B cell (primary cell): ENCODE data around the gene IFNGR1. TPM values are rescaled to one million over a fixed set of nuclear protein-coding genes. Genes with fewer than 3 reads are reported as not detected.
A peak's percentile ranks its signal among the peaks of the same experiment; 100 is the strongest.

Experiments
- ATAC-seq: fragments of 200-7000 bp; cut with Tn5 transposase; one replicate; pipeline ENCODE4 v1.10.0; 2021; ENCODE audit warnings: low read depth, mild to moderate bottlenecking, moderate number of reproducible peaks, moderate library complexity
- CTCF ChIA-PET: fragments of 350-600 bp; sonication (Branson Sonifier 250); formaldehyde crosslinking; loops from one replicate; lab custom pipeline; 2021; ENCODE audit warnings: antibody characterized with exemption, inconsistent platforms; lab: Charles Lee
- POLR2A ChIA-PET: fragments of 350-600 bp; sonication (Branson Sonifier 250); formaldehyde crosslinking; loops from one replicate; lab custom pipeline; 2021; ENCODE audit warnings: antibody characterized with exemption; lab: Charles Lee
- DNase-seq: peaks from one replicate; pipeline ENCODE4 v3.0.0; 2013
- H2AFZ ChIP-seq: 2 replicates; pipeline ENCODE4 v1.6.1; 2012; ENCODE audit warnings: mild to moderate bottlenecking, low read depth, low read length; ENCODE audit not compliant: insufficient read depth, poor library complexity, severe bottlenecking
- H3K27ac ChIP-seq, 2 donors: 1 replicate in 1 of 2; 2 replicates in 1 of 2; pipeline ENCODE4 v1.5.1; 2012 to 2013; ENCODE audit warnings: low read length in 2 of 2, mild to moderate bottlenecking in 2 of 2, moderate library complexity in 1 of 2
- H3K27me3 ChIP-seq, 4 experiments: fragments of 200-600 bp in 1 of 4; sonication (generic) in 1 of 4; replicated peaks in 1 of 4; 1 replicate in 2 of 4; 2 replicates in 2 of 4; pipeline versions ENCODE4 v1.6.1 to v1.7.0; 2013 to 2016; ENCODE audit warnings: low read length in 3 of 4, mild to moderate bottlenecking in 2 of 4, mixed read lengths in 1 of 4, moderate library complexity in 1 of 4; ENCODE audit not compliant: insufficient read depth in 4 of 4, control insufficient read depth in 3 of 4; ENCODE audit errors: control extremely low read depth in 1 of 4
- H3K36me3 ChIP-seq, 2 experiments: replicated peaks in 1 of 2; 1 replicate in 1 of 2; 2 replicates in 1 of 2; pipeline versions ENCODE4 v1.6.1 to v1.7.1; 2013; ENCODE audit warnings: low read length in 1 of 2; ENCODE audit not compliant: insufficient read depth in 2 of 2, control insufficient read depth in 1 of 2; ENCODE audit errors: control extremely low read depth in 1 of 2, extremely low read depth in 1 of 2
- H3K4me1 ChIP-seq, 2 donors: fragments of 200-600 bp in 1 of 2; sonication (generic) in 1 of 2; 1 replicate in 1 of 2; 2 replicates in 1 of 2; pipeline versions ENCODE4 v1.5.1 to v1.6.1; 2013 to 2017; ENCODE audit warnings: low read length in 2 of 2; ENCODE audit not compliant: control insufficient read depth in 2 of 2, insufficient read depth in 2 of 2
- H3K4me2 ChIP-seq: replicated peaks from 2 replicates; pipeline ENCODE3; 2012; ENCODE audit warnings: mild to moderate bottlenecking, low read depth, low read length; ENCODE audit not compliant: poor library complexity, severe bottlenecking
- H3K4me3 ChIP-seq, 5 experiments: fragments of 200-600 bp in 1 of 5; sonication (generic) in 1 of 5; 1 replicate in 3 of 5; 2 replicates in 2 of 5; pipeline versions ENCODE4 v1.5.1 to v1.7.0; 2011 to 2016; ENCODE audit warnings: low read length in 4 of 5, mild to moderate bottlenecking in 4 of 5, low read depth in 2 of 5, control low read depth in 1 of 5, moderate library complexity in 1 of 5; ENCODE audit not compliant: insufficient read depth in 1 of 5; ENCODE audit errors: control extremely low read depth in 1 of 5, extremely low read depth in 1 of 5
- H3K79me2 ChIP-seq: fragments of 200-600 bp; sonication (generic); one replicate; pipeline ENCODE4 v1.6.0; 2016; ENCODE audit warnings: low read length; ENCODE audit not compliant: control insufficient read depth, insufficient read depth
- H3K9ac ChIP-seq: fragments of 200-600 bp; sonication (generic); 2 replicates; pipeline ENCODE4 v1.6.1; 2017; ENCODE audit warnings: mild to moderate bottlenecking, low read length, moderate library complexity
- H3K9me3 ChIP-seq, 3 donors: one replicate each; pipeline versions ENCODE4 v1.6.1 to v1.7.1; 2013; ENCODE audit warnings: low read length in 2 of 3; ENCODE audit not compliant: control insufficient read depth in 2 of 3, insufficient read depth in 1 of 3; ENCODE audit errors: control extremely low read depth in 1 of 3
- H4K20me1 ChIP-seq: 2 replicates; pipeline ENCODE4 v1.6.0; 2012; ENCODE audit warnings: mild to moderate bottlenecking, low read length; ENCODE audit not compliant: insufficient read depth, control insufficient read depth, poor library complexity, severe bottlenecking
- H3K27ac Mint-ChIP-seq: one replicate; pipeline ENCODE4 v1.8.0; 2021; ENCODE audit warnings: mixed read lengths
- H3K27me3 Mint-ChIP-seq: one replicate; pipeline ENCODE4 v1.8.0; 2021; ENCODE audit warnings: mixed read lengths
- H3K4me1 Mint-ChIP-seq: one replicate; pipeline ENCODE4 v1.8.0; 2021; ENCODE audit warnings: mixed read lengths
- H3K4me3 Mint-ChIP-seq: one replicate; pipeline ENCODE4 v1.8.0; 2021; ENCODE audit warnings: mixed read lengths
- H3K9me3 Mint-ChIP-seq: one replicate; pipeline ENCODE4 v1.8.0; 2022; ENCODE audit warnings: mixed read lengths; ENCODE audit not compliant: insufficient read depth
- CTCF ChIP-seq: fragments of 200-600 bp; IDR thresholded peaks from one replicate; pipeline ENCODE4 v1.8.0; 2022; ENCODE audit warnings: antibody characterized with exemption, mild to moderate bottlenecking
- EZH2 ChIP-seq: IDR thresholded peaks from 2 replicates; pipeline ENCODE4 v1.6.1; 2012; ENCODE audit warnings: borderline replicate concordance, low read depth, mild to moderate bottlenecking, moderate library complexity, low read length; ENCODE audit not compliant: insufficient read depth, poor library complexity, severe bottlenecking
- WGBS: methylation state at CpG from one replicate; pipeline ENCODE4 v1.1.5; 2013; ENCODE audit warnings: missing lambda C conversion rate; ENCODE audit not compliant: insufficient coverage; 5-methylcytosine and 5-hydroxymethylcytosine counted together
- intact Hi-C: fragments of 100-400 bp; cut with micrococcal nuclease; formaldehyde crosslinking; loops from one replicate; pipeline ENCODE4 v1.10.0; 2022
- polyA plus RNA-seq: library from polyadenylated mRNA; depleted of rRNA; stranded (reverse); fragments of >200 nt; gene quantifications from 2 replicates; pipeline ENCODE4 v1.2.3, GENCODE V29; 2012
- total RNA-seq, 2 donors: library from RNA; stranded (reverse); fragments of 120-200 nt in 1 of 2; gene quantifications; 1 replicate in 1 of 2; 2 replicates in 1 of 2; pipeline versions ENCODE4 v1.2.3 to v1.2.4, GENCODE V29; 2013 to 2022

Gene IFNGR1
- total and polyA plus RNA-seq, 2 donors (not counting 1 experiment from before 2014, with no cell fraction given): 24.5 to 48.2 TPM

DNA sequence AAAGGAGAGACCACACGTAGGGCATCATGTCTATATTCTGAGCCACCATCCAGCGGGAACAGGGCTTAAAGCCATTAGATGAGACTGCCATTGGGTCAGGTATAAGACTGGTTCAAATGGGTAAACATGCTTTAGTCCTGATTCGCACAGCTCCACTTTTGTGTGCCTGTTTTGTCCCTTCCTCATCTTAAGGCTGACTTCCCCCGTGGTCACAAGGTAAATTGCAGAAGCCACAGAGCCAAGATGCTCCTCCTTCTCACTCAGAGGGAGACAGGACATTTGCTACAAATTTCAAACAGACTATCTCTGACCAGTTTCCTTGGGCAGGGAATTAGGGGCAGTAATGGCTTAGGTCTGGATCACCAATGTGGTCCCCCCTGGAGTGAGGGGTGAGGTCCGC, 11.4 kb upstream of the IFNGR1 start:
- TF ChIP-seq CTCF: no peak
- DNase-seq (peak; percentile 47), ATAC-seq (no peak)
- WGBS: 59% methylated on average over 4 of the region's 5 CpGs
- Histone ChIP-seq H3K4me3 (no peak overlapping the region), H3K9me3 (no peaks in the 10 kb centered on the region), H3K9ac (no peak overlapping the region), H4K20me1 (no peaks in the 10 kb centered on the region), H3K27ac (no peak overlapping the region), H3K27me3 (no peaks in the 10 kb centered on the region), H3K36me3 (peaks cover 0 to 1% of the 10 kb centered on the region in 2 experiments), H3K79me2 (no peaks in the 10 kb centered on the region), H3K4me1 (peaks cover 56 to 61% of the 10 kb centered on the region in 2 donors), H2AFZ (no peak overlapping the region), H3K4me2 (peak overlapping the region; percentile 43)
- ChIA-PET POLR2A (interaction anchor here (0.6 kb wide), 1 partner anchor 12 kb away, joined by 16 read pairs; no protein-coding TSS in a partner anchor), CTCF (interaction anchor here (1.4 kb wide), 1 partner anchor 11 kb away, joined by 4 read pairs; no protein-coding TSS in a partner anchor)
- Mint-ChIP-seq H3K4me1 (peaks cover 68% of the 10 kb centered on the region), H3K4me3 (no peak overlapping the region), H3K9me3 (no peaks in the 10 kb centered on the region), H3K27ac (peak overlapping the region; percentile 83), H3K27me3 (no peaks in the 10 kb centered on the region)
- intact Hi-C loops: loop anchor here (5.0 kb wide), 1 partner anchor 637 kb away; the partner anchor contains the start of gene TNFAIP3

- Histone ChIP-seq H3K9ac (no peak overlapping the region), H3K79me2 (no peaks in the 10 kb centered on the region), H3K27ac (no peak overlapping the region), H4K20me1 (no peaks in the 10 kb centered on the region), H3K4me3 (no peak overlapping the region), H3K36me3 (peaks cover 0 to 1% of the 10 kb centered on the region in 2 experiments), H3K4me1 (peaks cover 57 to 61% of the 10 kb centered on the region in 2 donors), H3K4me2 (no peak overlapping the region), H3K9me3 (no peaks in the 10 kb centered on the region), H2AFZ (no peak overlapping the region), H3K27me3 (no peaks in the 10 kb centered on the region)
- POLR2A ChIA-PET: no interaction called here
- H3K27me3 Mint-ChIP-seq: no peaks in the 10 kb centered on the region
- 100% methylated on average over 2 of the region's 3 CpGs for WGBS
- CTCF ChIA-PET: interaction anchor here (1.4 kb wide), 1 partner anchor 9 kb away, joined by 4 read pairs; no protein-coding TSS in a partner anchor
- TF ChIP-seq CTCF: no peak
- no peak for TF ChIP-seq EZH2
- no peak overlapping the region for H3K4me3 Mint-ChIP-seq
- H3K27ac Mint-ChIP-seq: peak overlapping the region; percentile 43
- intact Hi-C loops: no loop called here
- DNase-seq (no peak), ATAC-seq (no peak)
- H3K9me3 Mint-ChIP-seq: no peaks in the 10 kb centered on the region
- peaks cover 69% of the 10 kb centered on the region for H3K4me1 Mint-ChIP-seq
Measured at GRCh38 chr6:137229075-137229759, 10.0 kb upstream of the IFNGR1 start.
